ENCODE measurements around the gene CRELD1. TPM values are rescaled to one million over a fixed set of nuclear protein-coding genes. Genes with fewer than 3 reads are reported as not detected.
A peak's percentile ranks its signal among the peaks of the same experiment; 100 is the strongest.

Gene CRELD1
- total and polyA plus RNA-seq, 2 of the 13 experiments (the other 11 are each of a cell fraction or from before 2014, with no cell fraction given) = 27.1 to 61.9 TPM

DNA sequence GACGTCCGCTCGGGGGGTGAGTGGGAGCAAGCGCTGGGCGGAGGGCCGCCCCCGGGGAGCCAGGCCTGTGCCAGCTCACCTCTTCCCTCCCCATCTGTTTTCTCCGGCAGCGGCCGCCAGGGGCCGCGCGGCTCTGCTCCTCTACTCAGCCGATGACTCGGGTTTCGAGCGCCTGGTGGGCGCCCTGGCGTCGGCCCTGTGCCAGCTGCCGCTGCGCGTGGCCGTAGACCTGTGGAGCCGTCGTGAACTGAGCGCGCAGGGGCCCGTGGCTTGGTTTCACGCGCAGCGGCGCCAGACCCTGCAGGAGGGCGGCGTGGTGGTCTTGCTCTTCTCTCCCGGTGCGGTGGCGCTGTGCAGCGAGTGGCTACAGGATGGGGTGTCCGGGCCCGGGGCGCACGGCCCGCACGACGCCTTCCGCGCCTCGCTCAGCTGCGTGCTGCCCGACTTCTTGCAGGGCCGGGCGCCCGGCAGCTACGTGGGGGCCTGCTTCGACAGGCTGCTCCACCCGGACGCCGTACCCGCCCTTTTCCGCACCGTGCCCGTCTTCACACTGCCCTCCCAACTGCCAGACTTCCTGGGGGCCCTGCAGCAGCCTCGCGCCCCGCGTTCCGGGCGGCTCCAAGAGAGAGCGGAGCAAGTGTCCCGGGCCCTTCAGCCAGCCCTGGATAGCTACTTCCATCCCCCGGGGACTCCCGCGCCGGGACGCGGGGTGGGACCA, 632 bp upstream of the CRELD1 start (continued):
- TF ChIP-seq U2AF2 (IDR thresholded peaks at IDR 0.05; ENCODE audit: low read depth, low read length) (no peak), MAF1 (CRISPR knock-in tag; IDR thresholded peaks at IDR 0.05; ENCODE audit: borderline replicate concordance) (no peak; the same call in 1 of the 2 replicates), ZFP90 (CRISPR knock-in tag; IDR thresholded peaks at IDR 0.05; ENCODE audit: borderline replicate concordance) (peak; percentile 81; the same call in 1 of the 2 replicates), HOXA9 (CRISPR knock-in tag; IDR thresholded peaks at IDR 0.05; ENCODE audit: borderline replicate concordance) (no peak), ELF1 (CRISPR knock-in tag; IDR thresholded peaks at IDR 0.05) (no peak; the same call in 1 of the 2 replicates), SALL1 (CRISPR knock-in tag; IDR thresholded peaks at IDR 0.05) (peak; percentile 77), RNF2 (conservative IDR thresholded peaks at IDR 0.05; ENCODE audit: low read depth) (peak; percentile 91), ZNF451 (CRISPR knock-in tag; IDR thresholded peaks at IDR 0.05) (peak; percentile 59), TFDP1 (CRISPR knock-in tag; IDR thresholded peaks at IDR 0.05; ENCODE audit: borderline replicate concordance) (peak; percentile 45; the same call in 1 of the 2 replicates), JUN (CRISPR knock-in tag; IDR thresholded peaks at IDR 0.05) (0 out of 2 replicates have a peak, but pooled peaks have one; percentile 20), MYC (CRISPR knock-in tag; IDR thresholded peaks at IDR 0.05; ENCODE audit: borderline replicate concordance) (peak; percentile 79; the same call in 1 of the 2 replicates), ZNF780A (CRISPR knock-in tag; IDR thresholded peaks at IDR 0.05) (peak; percentile 69; the same call in 1 of the 2 replicates), MAZ (IDR thresholded peaks at IDR 0.05; ENCODE audit: borderline replicate concordance, low read depth, low read length) (no peak), MAZ (CRISPR knock-in tag; IDR thresholded peaks at IDR 0.05; ENCODE audit: low read depth) (no peak; the same call in 1 of the 2 replicates), KDM3A (CRISPR knock-in tag; IDR thresholded peaks at IDR 0.05; ENCODE audit: low read depth) (peak; percentile 45; the same call in 1 of the 2 replicates), MAFK (conservative IDR thresholded peaks at IDR 0.05 in 1 of 2, IDR thresholded peaks at IDR 0.05 in 1 of 2; ENCODE audit: low read length in 2 of 2) (no peak), ZNF382 (CRISPR knock-in tag; IDR thresholded peaks at IDR 0.05; ENCODE audit: borderline replicate concordance) (no peak)
- TF ChIP-seq, protein P1, sequence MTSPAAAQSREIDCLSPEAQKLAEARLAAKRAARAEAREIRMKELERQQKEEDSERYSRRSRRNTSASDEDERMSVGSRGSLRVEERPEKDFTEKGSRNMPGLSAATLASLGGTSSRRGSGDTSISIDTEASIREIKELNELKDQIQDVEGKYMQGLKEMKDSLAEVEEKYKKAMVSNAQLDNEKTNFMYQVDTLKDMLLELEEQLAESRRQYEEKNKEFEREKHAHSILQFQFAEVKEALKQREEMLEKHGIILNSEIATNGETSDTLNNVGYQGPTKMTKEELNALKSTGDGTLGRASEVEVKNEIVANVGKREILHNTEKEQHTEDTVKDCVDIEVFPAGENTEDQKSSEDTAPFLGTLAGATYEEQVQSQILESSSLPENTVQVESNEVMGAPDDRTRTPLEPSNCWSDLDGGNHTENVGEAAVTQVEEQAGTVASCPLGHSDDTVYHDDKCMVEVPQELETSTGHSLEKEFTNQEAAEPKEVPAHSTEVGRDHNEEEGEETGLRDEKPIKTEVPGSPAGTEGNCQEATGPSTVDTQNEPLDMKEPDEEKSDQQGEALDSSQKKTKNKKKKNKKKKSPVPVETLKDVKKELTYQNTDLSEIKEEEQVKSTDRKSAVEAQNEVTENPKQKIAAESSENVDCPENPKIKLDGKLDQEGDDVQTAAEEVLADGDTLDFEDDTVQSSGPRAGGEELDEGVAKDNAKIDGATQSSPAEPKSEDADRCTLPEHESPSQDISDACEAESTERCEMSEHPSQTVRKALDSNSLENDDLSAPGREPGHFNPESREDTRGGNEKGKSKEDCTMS (CRISPR knock-in tag; conservative IDR thresholded peaks at IDR 0.05) = no peak
- TF ChIP-seq, protein P2, sequence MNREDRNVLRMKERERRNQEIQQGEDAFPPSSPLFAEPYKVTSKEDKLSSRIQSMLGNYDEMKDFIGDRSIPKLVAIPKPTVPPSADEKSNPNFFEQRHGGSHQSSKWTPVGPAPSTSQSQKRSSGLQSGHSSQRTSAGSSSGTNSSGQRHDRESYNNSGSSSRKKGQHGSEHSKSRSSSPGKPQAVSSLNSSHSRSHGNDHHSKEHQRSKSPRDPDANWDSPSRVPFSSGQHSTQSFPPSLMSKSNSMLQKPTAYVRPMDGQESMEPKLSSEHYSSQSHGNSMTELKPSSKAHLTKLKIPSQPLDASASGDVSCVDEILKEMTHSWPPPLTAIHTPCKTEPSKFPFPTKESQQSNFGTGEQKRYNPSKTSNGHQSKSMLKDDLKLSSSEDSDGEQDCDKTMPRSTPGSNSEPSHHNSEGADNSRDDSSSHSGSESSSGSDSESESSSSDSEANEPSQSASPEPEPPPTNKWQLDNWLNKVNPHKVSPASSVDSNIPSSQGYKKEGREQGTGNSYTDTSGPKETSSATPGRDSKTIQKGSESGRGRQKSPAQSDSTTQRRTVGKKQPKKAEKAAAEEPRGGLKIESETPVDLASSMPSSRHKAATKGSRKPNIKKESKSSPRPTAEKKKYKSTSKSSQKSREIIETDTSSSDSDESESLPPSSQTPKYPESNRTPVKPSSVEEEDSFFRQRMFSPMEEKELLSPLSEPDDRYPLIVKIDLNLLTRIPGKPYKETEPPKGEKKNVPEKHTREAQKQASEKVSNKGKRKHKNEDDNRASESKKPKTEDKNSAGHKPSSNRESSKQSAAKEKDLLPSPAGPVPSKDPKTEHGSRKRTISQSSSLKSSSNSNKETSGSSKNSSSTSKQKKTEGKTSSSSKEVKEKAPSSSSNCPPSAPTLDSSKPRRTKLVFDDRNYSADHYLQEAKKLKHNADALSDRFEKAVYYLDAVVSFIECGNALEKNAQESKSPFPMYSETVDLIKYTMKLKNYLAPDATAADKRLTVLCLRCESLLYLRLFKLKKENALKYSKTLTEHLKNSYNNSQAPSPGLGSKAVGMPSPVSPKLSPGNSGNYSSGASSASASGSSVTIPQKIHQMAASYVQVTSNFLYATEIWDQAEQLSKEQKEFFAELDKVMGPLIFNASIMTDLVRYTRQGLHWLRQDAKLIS (CRISPR knock-in tag; IDR thresholded peaks at IDR 0.05) = 0 out of 2 replicates have a peak, but pooled peaks have one; percentile 17
- TF ChIP-seq, protein P3, sequence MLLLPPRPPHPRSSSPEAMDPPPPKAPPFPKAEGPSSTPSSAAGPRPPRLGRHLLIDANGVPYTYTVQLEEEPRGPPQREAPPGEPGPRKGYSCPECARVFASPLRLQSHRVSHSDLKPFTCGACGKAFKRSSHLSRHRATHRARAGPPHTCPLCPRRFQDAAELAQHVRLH (CRISPR knock-in tag; IDR thresholded peaks at IDR 0.05; ENCODE audit: borderline replicate concordance, low read depth) = 0 out of 2 replicates have a peak, but pooled peaks have one; percentile 3
- TF ChIP-seq, protein P4, sequence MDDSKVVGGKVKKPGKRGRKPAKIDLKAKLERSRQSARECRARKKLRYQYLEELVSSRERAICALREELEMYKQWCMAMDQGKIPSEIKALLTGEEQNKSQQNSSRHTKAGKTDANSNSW (CRISPR knock-in tag; IDR thresholded peaks at IDR 0.05; ENCODE audit: borderline replicate concordance) = no peak
